SK-N-SH treated with all-trans-retinoic acid at 6 μM for 48 hours (cell line): ENCODE data around the gene SAMD9.
"Not testable (repeated sequence)": the region's sequence is repeated elsewhere in the genome, so short reads cannot be mapped to it uniquely, and the experiment has no call there.

Source experiments
- ARNTL ChIP-seq: fragments of 450-650 bp; formaldehyde crosslinking; IDR thresholded peaks from 2 replicates; pipeline ENCODE4 v1.5.0; 2020; ENCODE audit warnings: low read depth, mild to moderate bottlenecking, moderate library complexity, borderline replicate concordance
- CSDC2 ChIP-seq: fragments of 250-450 bp; sonication (Bioruptor Pico); IDR thresholded peaks from 2 replicates; pipeline ENCODE4 v1.5.0; 2020; ENCODE audit warnings: mild to moderate bottlenecking, moderate library complexity
- ISL1 ChIP-seq: fragments of 250-450 bp; sonication (Bioruptor Pico); IDR thresholded peaks from 2 replicates; pipeline ENCODE4 v2.1.2; 2022; ENCODE audit warnings: mild to moderate bottlenecking, moderate library complexity
- OSR1 ChIP-seq: fragments of 250-450 bp; sonication (Bioruptor Pico); IDR thresholded peaks from 2 replicates; pipeline ENCODE4 v1.8.0; 2022; ENCODE audit warnings: moderate library complexity, mild to moderate bottlenecking, inconsistent platforms
- RARB ChIP-seq: fragments of 250-450 bp; sonication (Bioruptor Pico); IDR thresholded peaks from 2 replicates; pipeline ENCODE4 v1.8.0; 2021; ENCODE audit warnings: mild to moderate bottlenecking, moderate library complexity
- TOX ChIP-seq: fragments of 250-450 bp; sonication (Bioruptor Pico); IDR thresholded peaks from 2 replicates; pipeline ENCODE4 v1.8.0; 2021; ENCODE audit warnings: mild to moderate bottlenecking, moderate library complexity, borderline replicate concordance
- TSHZ2 ChIP-seq: fragments of 250-450 bp; sonication (Bioruptor Pico); IDR thresholded peaks from 2 replicates; pipeline ENCODE4 v1.5.0; 2020; ENCODE audit warnings: mild to moderate bottlenecking, moderate library complexity
- ZC3H10 ChIP-seq: fragments of 250-450 bp; sonication (Bioruptor Pico); IDR thresholded peaks from 2 replicates; pipeline ENCODE4 v1.5.1; 2021; ENCODE audit warnings: mild to moderate bottlenecking, moderate library complexity
- ZFP30 ChIP-seq: fragments of 450-650 bp; formaldehyde crosslinking; IDR thresholded peaks from 2 replicates; pipeline ENCODE4 v1.5.0; 2022; ENCODE audit warnings: mild to moderate bottlenecking, moderate library complexity
- ZNF8 ChIP-seq: fragments of 450-650 bp; formaldehyde crosslinking; IDR thresholded peaks from 2 replicates; pipeline ENCODE4 v1.5.0; 2020; ENCODE audit warnings: mild to moderate bottlenecking, moderate library complexity

- TF ChIP-seq ZC3H10 (CRISPR knock-in tag); ARNTL (CRISPR knock-in tag); TSHZ2 (CRISPR knock-in tag); CSDC2 (CRISPR knock-in tag); ISL1 (CRISPR knock-in tag); TOX; ZFP30 (CRISPR knock-in tag); RARB (CRISPR knock-in tag); ZNF8; OSR1 (CRISPR knock-in tag): not testable (repeated sequence)
Measured at GRCh38 chr7:93126954-93127353, 9.2 kb upstream of the SAMD9 start.
